PC-9 (cell line): ENCODE measurements around the gene SOX5. TPM values are rescaled to one million over a fixed set of nuclear protein-coding genes. Genes with fewer than 3 reads are reported as not detected.

ENCODE experiments used
- BruUV-seq: library from RNA; stranded (reverse); fragments of 400-500 nt; replicated peaks from 2 replicates; lab custom pipeline; 2021; lab: Mats Ljungman, UMichigan
- CTCF ChIA-PET: fragments of 300-600 bp; sonication (Branson Sonifier 250); formaldehyde crosslinking; loops from one replicate; lab custom pipeline; 2022; ENCODE audit warnings: antibody characterized with exemption; lab: Charles Lee
- POLR2A ChIA-PET: fragments of 300-600 bp; sonication (Branson Sonifier 250); formaldehyde crosslinking; loops from one replicate; lab custom pipeline; 2022; ENCODE audit warnings: antibody characterized with exemption; ENCODE audit not compliant: unreplicated experiment; lab: Charles Lee
- DNase-seq, 2 experiments: peaks; one replicate each; pipeline versions ENCODE4 v3.0.0 to v3.0.0-alpha.2; 2015 to 2022; ENCODE audit warnings: mixed read lengths in 1 of 2
- H2AFZ ChIP-seq: fragments of 200-600 bp; sonication (generic); 2 replicates; pipeline ENCODE4 v1.8.1; 2017; ENCODE audit warnings: antibody characterized with exemption
- H3F3A ChIP-seq: fragments of 200-600 bp; sonication (generic); 2 replicates; pipeline ENCODE4 v1.8.1; 2017; ENCODE audit warnings: antibody characterized with exemption, mild to moderate bottlenecking, low read depth; ENCODE audit not compliant: insufficient read depth
- H3K27ac ChIP-seq: fragments of 200-600 bp; sonication (generic); 2 replicates; pipeline ENCODE4 v1.6.1; 2016; ENCODE audit warnings: mixed run types
- H3K27me3 ChIP-seq: fragments of 200-600 bp; sonication (generic); 2 replicates; pipeline ENCODE4 v1.6.1; 2016; ENCODE audit warnings: low read depth, mixed run types; ENCODE audit not compliant: insufficient read depth
- H3K36me3 ChIP-seq: fragments of 200-600 bp; sonication (generic); 2 replicates; pipeline ENCODE4 v1.6.1; 2016; ENCODE audit warnings: low read depth, mixed run types
- H3K4me1 ChIP-seq: fragments of 200-600 bp; sonication (generic); replicated peaks from 2 replicates; pipeline ENCODE4 v1.6.1; 2016; ENCODE audit warnings: mixed run types; ENCODE audit not compliant: insufficient read depth
- H3K4me2 ChIP-seq: fragments of 200-600 bp; sonication (generic); 2 replicates; pipeline ENCODE4 v1.6.1; 2017; ENCODE audit warnings: mixed run types
- H3K4me3 ChIP-seq: fragments of 200-600 bp; sonication (generic); 2 replicates; pipeline ENCODE4 v1.6.1; 2016; ENCODE audit warnings: mixed run types
- H3K79me2 ChIP-seq: fragments of 200-600 bp; sonication (generic); 2 replicates; pipeline ENCODE4 v1.6.1; 2017; ENCODE audit warnings: low read depth, mixed run types
- H3K9me2 ChIP-seq: fragments of 200-600 bp; sonication (generic); 2 replicates; pipeline ENCODE4 v1.8.1; 2017; ENCODE audit warnings: mild to moderate bottlenecking; ENCODE audit not compliant: insufficient read depth
- H3K9me3 ChIP-seq: fragments of 200-600 bp; sonication (generic); 2 replicates; pipeline ENCODE4 v1.8.1; 2016; ENCODE audit warnings: low read depth; ENCODE audit not compliant: insufficient read depth
- H4K20me1 ChIP-seq: fragments of 200-600 bp; sonication (generic); 2 replicates; pipeline ENCODE4 v1.8.1; 2017; ENCODE audit not compliant: insufficient read depth
- CTCF ChIP-seq: fragments of 200-600 bp; sonication (generic); conservative IDR thresholded peaks from 2 replicates; pipeline ENCODE4 v1.6.1; 2017; ENCODE audit warnings: mixed run types, antibody characterized with exemption, mild to moderate bottlenecking, moderate library complexity
- EZH2 ChIP-seq: fragments of 200-600 bp; sonication (generic); IDR thresholded peaks from 2 replicates; pipeline ENCODE4 v1.8.0; 2017; ENCODE audit warnings: antibody characterized with exemption, low read depth
- intact Hi-C: fragments of 100-400 bp; cut with micrococcal nuclease; formaldehyde crosslinking; loops from one replicate; pipeline ENCODE4 v1.10.0; 2022; ENCODE audit not compliant: unreplicated experiment
- total RNA-seq: library from RNA; stranded (reverse); gene quantifications from 2 replicates; pipeline ENCODE4 v1.2.3, GENCODE V29; 2021

SOX5 gene
- total RNA-seq, 1 experiment from 2014 or later = not detected

- intact Hi-C loops = no loop called here
Observed at GRCh38 chr12:23669691-23670090, 279.8 kb downstream of the SOX5 start.

GRCh38 chr12:23666866-23667265, 282.6 kb downstream of the SOX5 start:
- Histone ChIP-seq H3K27me3 (0 out of 2 replicates have a peak, but pooled peaks cover 10% of the 10 kb centered on the region), H3K36me3 (no peaks in the 10 kb centered on the region), H3K79me2 (no peaks in the 10 kb centered on the region), H3K9me2 (no peaks in the 10 kb centered on the region; the same call in 1 of the 2 replicates), H3K4me3 (no peak overlapping the region), H2AFZ (no peak overlapping the region), H4K20me1 (no peaks in the 10 kb centered on the region), H3K4me2 (no peak overlapping the region), H3F3A (no peaks in the 10 kb centered on the region), H3K9me3 (no peaks in the 10 kb centered on the region), H3K4me1 (no peaks in the 10 kb centered on the region), H3K27ac (no peak overlapping the region)
- TF ChIP-seq EZH2 (no peak), CTCF (no peak)
- no TSS peak for BruUV-seq
- intact Hi-C loops = no loop called here
- no peak for DNase-seq
- ChIA-PET CTCF (no interaction called here), POLR2A (no interaction called here)

More at GRCh38 chr12:23669691-23670090, 279.8 kb downstream of the SOX5 start:
- H3K4me1 ChIP-seq = no peaks in the 10 kb centered on the region
- no TSS peak for BruUV-seq
- no peak overlapping the region for H3K4me2 ChIP-seq
- no peak overlapping the region for H3K27ac ChIP-seq
- H3K36me3 ChIP-seq = no peaks in the 10 kb centered on the region
- H3F3A ChIP-seq = no peaks in the 10 kb centered on the region
- no peaks in the 10 kb centered on the region for H3K79me2 ChIP-seq
- no peak for DNase-seq
- TF ChIP-seq CTCF (no peak), EZH2 (no peak)
- H4K20me1 ChIP-seq = no peaks in the 10 kb centered on the region
- no peaks in the 10 kb centered on the region for H3K9me3 ChIP-seq
- ChIA-PET CTCF (no interaction called here), POLR2A (no interaction called here)
- H3K27me3 ChIP-seq = peaks cover 15% of the 10 kb centered on the region; the same call in 1 of the 2 replicates
- no peak overlapping the region for H2AFZ ChIP-seq
- no peak overlapping the region for H3K4me3 ChIP-seq
- H3K9me2 ChIP-seq = no peaks in the 10 kb centered on the region

GRCh38 chr12:23662966-23663365, 286.5 kb downstream of the SOX5 start:
- POLR2A ChIA-PET = no interaction called here

More at GRCh38 chr12:23662966-23663365, 286.5 kb downstream of the SOX5 start:
- Histone ChIP-seq H4K20me1 (no peaks in the 10 kb centered on the region), H3K9me3 (no peaks in the 10 kb centered on the region), H3K27me3 (0 out of 2 replicates have a peak, but pooled peaks cover 10% of the 10 kb centered on the region), H3K36me3 (no peaks in the 10 kb centered on the region), H3K4me2 (no peak overlapping the region), H3K4me1 (no peaks in the 10 kb centered on the region), H3K9me2 (no peaks in the 10 kb centered on the region; the same call in 1 of the 2 replicates), H3K27ac (no peak overlapping the region), H3K79me2 (no peaks in the 10 kb centered on the region), H3K4me3 (no peak overlapping the region), H2AFZ (no peak overlapping the region), H3F3A (no peaks in the 10 kb centered on the region)
- CTCF ChIA-PET = no interaction called here
- DNase-seq = no peak
- TF ChIP-seq EZH2 (no peak), CTCF (no peak)
- no TSS peak for BruUV-seq
- intact Hi-C loops = no loop called here
